NCI-H2029 treated with DMSO at 0.1 percent for 48 hours (cell line): Measurements from ENCODE around the gene ANK3.
"Not testable (repeated sequence)": the region's sequence is repeated elsewhere in the genome, so short reads cannot be mapped to it uniquely, and the experiment has no call there.

Experiments used
- DNase-seq: peaks from one replicate; lab custom pipeline; 2025; lab: John Stamatoyannopoulos, UW

Gene ANK3

GRCh38 chr10:60304829-60305379 is 84.8 kb downstream of the ANK3 start:
- no peak for DNase-seq

- DNase-seq = no peak
Measured at GRCh38 chr10:60303778-60304177, 85.9 kb downstream of the ANK3 start.

- DNase-seq = peak; percentile 3
Measured at GRCh38 chr10:60299961-60300883, 89.5 kb downstream of the ANK3 start.

GRCh38 chr10:60299390-60299778 is 90.3 kb downstream of the ANK3 start:
- DNase-seq = no peak

GRCh38 chr10:60298408-60299389 is 91.0 kb downstream of the ANK3 start:
- no peak for DNase-seq

GRCh38 chr10:60296073-60296472 is 93.6 kb downstream of the ANK3 start:
- no peak for DNase-seq

GRCh38 chr10:60295028-60295937 is 94.4 kb downstream of the ANK3 start:
- no peak for DNase-seq

- no peak for DNase-seq
Measured at GRCh38 chr10:60293581-60294175, 96.0 kb downstream of the ANK3 start.

GRCh38 chr10:60292998-60293397 is 96.7 kb downstream of the ANK3 start:
- no peak for DNase-seq

- DNase-seq = not testable (repeated sequence)
Measured at GRCh38 chr10:60292536-60292935, 97.1 kb downstream of the ANK3 start.

GRCh38 chr10:60291344-60291930 is 98.2 kb downstream of the ANK3 start:
- no peak for DNase-seq

GRCh38 chr10:60290558-60290957 is 99.1 kb downstream of the ANK3 start:
- no peak for DNase-seq

- DNase-seq = no peak
Measured at GRCh38 chr10:60289800-60290199, 99.9 kb downstream of the ANK3 start.

- no peak for DNase-seq
Measured at GRCh38 chr10:60288256-60288655, 101.4 kb downstream of the ANK3 start.

- no peak for DNase-seq
Measured at GRCh38 chr10:60286559-60286958, 103.1 kb downstream of the ANK3 start.

- DNase-seq = no peak
Measured at GRCh38 chr10:60283397-60283796, 106.3 kb downstream of the ANK3 start.

GRCh38 chr10:60282771-60283353 is 106.8 kb downstream of the ANK3 start:
- DNase-seq = peak; percentile 4

- DNase-seq = no peak
Measured at GRCh38 chr10:60281792-60282353, 107.8 kb downstream of the ANK3 start.

- DNase-seq = no peak
Measured at GRCh38 chr10:60281331-60281730, 108.3 kb downstream of the ANK3 start.

GRCh38 chr10:60280475-60280874 is 109.2 kb downstream of the ANK3 start:
- peak; percentile 8 for DNase-seq
